Transverse colon (tissue), 4 donors: ENCODE results near the gene KRTAP12-2. TPM values are rescaled to one million over a fixed set of nuclear protein-coding genes. Genes with fewer than 3 reads are reported as not detected.

Source experiments
- DNase-seq: peaks from one replicate; pipeline ENCODE4 v3.0.0-alpha.2; 2019
- H3K27ac ChIP-seq, 4 donors: fragments of 200-600 bp; sonication (generic); 2 replicates each; pipeline ENCODE4 v1.5.1; 2016 to 2018; ENCODE audit warnings: inconsistent platforms in 4 of 4
- H3K27me3 ChIP-seq: fragments of 200-600 bp; sonication (generic); 2 replicates; pipeline ENCODE4 v1.5.1; 2017; ENCODE audit warnings: inconsistent platforms
- H3K36me3 ChIP-seq, 4 donors: fragments of 200-600 bp; sonication (generic); 2 replicates each; pipeline ENCODE4 v1.5.1; 2017 to 2019; ENCODE audit warnings: inconsistent platforms in 4 of 4
- H3K4me1 ChIP-seq, 4 donors: fragments of 200-600 bp; sonication (generic); 2 replicates each; pipeline ENCODE4 v1.5.1; 2017 to 2020; ENCODE audit warnings: inconsistent platforms in 4 of 4
- H3K4me3 ChIP-seq, 4 donors: fragments of 200-600 bp; sonication (generic); 1 replicate in 1 of 4; 2 replicates in 3 of 4; pipeline versions ENCODE4 v1.5.1 to v1.6.1; 2017 to 2019; ENCODE audit warnings: inconsistent platforms in 4 of 4
- H3K9me3 ChIP-seq, 2 donors: fragments of 200-600 bp; sonication (generic); 2 replicates each; pipeline ENCODE4 v1.5.1; 2017 to 2019; ENCODE audit warnings: inconsistent platforms in 2 of 2
- CTCF ChIP-seq, 5 experiments: fragments of 200-600 bp in 3 of 5; fragments of 450-650 bp in 2 of 5; sonication (generic) in 3 of 5; IDR thresholded peaks; 1 replicate in 2 of 5; 2 replicates in 3 of 5; pipeline ENCODE4 v1.5.1; 2016 to 2017; ENCODE audit warnings: antibody characterized with exemption in 5 of 5, inconsistent platforms in 3 of 5, mild to moderate bottlenecking in 2 of 5, moderate library complexity in 1 of 5
- EP300 ChIP-seq: sonication (generic); formaldehyde crosslinking; IDR thresholded peaks from one replicate; pipeline ENCODE4 v1.6.1; 2017; ENCODE audit warnings: antibody characterized with exemption, low read depth
- POLR2A ChIP-seq: fragments of 450-650 bp; IDR thresholded peaks from one replicate; pipeline ENCODE4 v1.6.1; 2016; ENCODE audit warnings: antibody characterized with exemption, mild to moderate bottlenecking, moderate library complexity
- POLR2AphosphoS5 ChIP-seq, 3 donors: sonication (generic); formaldehyde crosslinking; IDR thresholded peaks; one replicate each; pipeline ENCODE4 v1.6.1; 2016; ENCODE audit warnings: antibody characterized with exemption in 3 of 3
- WGBS, 2 donors: methylation state at CpG; one replicate each; pipeline ENCODE4 v1.1.5; 2018; ENCODE audit warnings: low coverage in 1 of 2; 5-methylcytosine and 5-hydroxymethylcytosine counted together
- in situ Hi-C, 4 donors: fragments of 200-750 bp; cut with MboI; loops; one replicate each; pipeline versions ENCODE4 v1.15.0 to v1.15.1; 2017; ENCODE audit warnings: low sequenced_read_pairs in 3 of 4, low pct_ligation_motif_present in 1 of 4, low pct_unique_long_range_greater_than_20kb in 1 of 4
- intact Hi-C: fragments of 100-400 bp; cut with DNase I; formaldehyde crosslinking; loops from one replicate; pipeline ENCODE4 v1.15.1; 2023; ENCODE audit warnings: low total_unique reads
- total RNA-seq, 4 donors: library from RNA; depleted of rRNA; stranded (reverse); fragments of >200 nt; gene quantifications; one replicate each; pipeline ENCODE4 v1.1.0, GENCODE V29; 2016

The KRTAP12-2 gene
- total RNA-seq, 4 donors from 2014 or later, result not detected

GRCh38 chr21:44657635-44658540, 8.8 kb downstream of the KRTAP12-2 start, which contains the start of gene KRTAP12-3:
Gene KRTAP12-3 (plus strand): TSS chr21:44657932. CDS start chr21:44657980, 48 bp downstream.
- Histone ChIP-seq H3K36me3 (no peaks in the 10 kb centered on the region), H3K4me3 (no peak within 1 kb of the TSS), H3K4me1 (no peaks in the 10 kb centered on the region), H3K9me3 (no peaks in the 10 kb centered on the region), H3K27me3 (peaks cover 20% of the 10 kb centered on the region), H3K27ac (peak within 1 kb of the TSS; percentile 23 to 40 (median 35))
- 61 to 65% methylated on average over 11 to 26 of the region's 26 CpGs for WGBS, 2 donors
- intact Hi-C loops, result no loop called here
- TF ChIP-seq POLR2A, result no peak
- no peak for TF ChIP-seq CTCF (IDR thresholded peaks at IDR 0.05)
- in situ Hi-C loops, result no loop called here
- DNase-seq, result no peak

DNA sequence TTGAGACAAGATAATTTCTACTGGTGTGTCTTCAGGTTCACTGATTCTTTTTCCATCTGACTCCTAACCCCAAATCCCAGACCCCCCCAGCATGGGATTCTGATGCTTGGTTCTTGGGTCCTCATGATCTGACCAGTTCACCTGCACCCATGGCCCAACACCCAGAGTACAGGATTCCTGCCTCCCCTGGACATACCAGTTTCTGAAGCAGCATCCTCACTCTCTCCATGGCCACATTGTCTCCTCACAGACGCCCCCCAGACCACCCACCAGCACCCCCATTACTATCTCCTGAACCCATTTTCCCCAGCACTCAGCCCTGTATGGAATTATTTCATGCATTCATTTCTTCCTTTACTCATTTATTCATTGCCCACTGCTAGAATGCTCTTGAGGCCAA, 9.9 kb downstream of the KRTAP12-2 start:
- H3K36me3 ChIP-seq, result no peaks in the 10 kb centered on the region
- WGBS, 2 donors, result 22 to 53% methylated on average over 1 of the region's 1 CpG
- DNase-seq, result no peak
- no peak for TF ChIP-seq EP300
- no peak for TF ChIP-seq POLR2A
- intact Hi-C loops, result no loop called here
- peaks cover 20% of the 10 kb centered on the region for H3K27me3 ChIP-seq
- H3K9me3 ChIP-seq, result no peaks in the 10 kb centered on the region
- no peak overlapping the region for H3K4me3 ChIP-seq
- no peaks in the 10 kb centered on the region for H3K4me1 ChIP-seq
- in situ Hi-C loops, result no loop called here
- H3K27ac ChIP-seq, result peak overlapping the region in 1 of 4 donors; percentile 40

GRCh38 chr21:44654576-44655175, 12.1 kb downstream of the KRTAP12-2 start, which contains the start of gene KRTAP12-4:
Gene KRTAP12-4 (minus strand): TSS chr21:44654659. CDS start chr21:44654614, 45 bp downstream.
- Histone ChIP-seq H3K4me3 (no peak within 1 kb of the TSS), H3K9me3 (no peaks in the 10 kb centered on the region), H3K27me3 (peaks cover 16% of the 10 kb centered on the region), H3K36me3 (no peaks in the 10 kb centered on the region), H3K4me1 (no peaks in the 10 kb centered on the region), H3K27ac (no peak within 1 kb of the TSS)
- TF ChIP-seq POLR2A, result no peak
- no peak for TF ChIP-seq CTCF (IDR thresholded peaks at IDR 0.05)
- no peak for TF ChIP-seq POLR2AphosphoS5 (IDR thresholded peaks at IDR 0.05)
- TF ChIP-seq EP300, result no peak
- intact Hi-C loops (no loop called here), in situ Hi-C loops (no loop called here)
- DNase-seq, result no peak
- 61% methylated on average over 9 of the region's 9 CpGs; no CpG with 5 or more reads in 1 of the 2 donors for WGBS, 2 donors

GRCh38 chr21:44653656-44654575, 12.8 kb downstream of the KRTAP12-2 start:
- Histone ChIP-seq H3K9me3 (no peaks in the 10 kb centered on the region), H3K4me3 (no peak overlapping the region), H3K4me1 (no peaks in the 10 kb centered on the region), H3K36me3 (no peaks in the 10 kb centered on the region), H3K27ac (no peak overlapping the region), H3K27me3 (peaks cover 13% of the 10 kb centered on the region)
- no peak for DNase-seq
- TF ChIP-seq POLR2AphosphoS5 (IDR thresholded peaks at IDR 0.05), result no peak
- TF ChIP-seq CTCF (IDR thresholded peaks at IDR 0.05), result no peak
- TF ChIP-seq POLR2A, result no peak
- no peak for TF ChIP-seq EP300
- in situ Hi-C loops (no loop called here), intact Hi-C loops (no loop called here)
- 74 to 83% methylated on average over 1 to 17 of the region's 17 CpGs for WGBS, 2 donors
